Esophagus muscularis mucosa (tissue), 3 donors: ENCODE measurements around the gene ECE2.

Experiments used
- CTCF ChIP-seq, 3 experiments: fragments of 200-600 bp in 2 of 3; fragments of 450-650 bp in 1 of 3; sonication (generic) in 2 of 3; IDR thresholded peaks; one replicate each; pipeline ENCODE4 v1.5.1; 2017 to 2019; ENCODE audit warnings: antibody characterized with exemption in 3 of 3, mild to moderate bottlenecking in 2 of 3, moderate library complexity in 1 of 3
- EP300 ChIP-seq: sonication (generic); formaldehyde crosslinking; IDR thresholded peaks from one replicate; pipeline ENCODE4 v1.6.1; 2017; ENCODE audit warnings: antibody characterized with exemption

GRCh38 chr3:184239708-184240107 lies 36.1 kb upstream of the ECE2 start:
- TF ChIP-seq EP300 (no peak), CTCF (IDR thresholded peaks at IDR 0.05) (no peak)
